GM18508 (cell line): ENCODE measurements around the gene DCAF6.
A peak's percentile ranks its signal among the peaks of the same experiment; 100 is the strongest.
"Not testable (repeated sequence)": the region's sequence is repeated elsewhere in the genome, so short reads cannot be mapped to it uniquely, and the experiment has no call there.

Experiments used
- ATAC-seq: cut with Tn5 transposase; IDR thresholded peaks from one replicate; pipeline ENCODE4 v1.9.1; 2021; ENCODE audit warnings: moderate number of reproducible peaks; ENCODE audit not compliant: insufficient read depth, unreplicated experiment

DCAF6 gene

DNA sequence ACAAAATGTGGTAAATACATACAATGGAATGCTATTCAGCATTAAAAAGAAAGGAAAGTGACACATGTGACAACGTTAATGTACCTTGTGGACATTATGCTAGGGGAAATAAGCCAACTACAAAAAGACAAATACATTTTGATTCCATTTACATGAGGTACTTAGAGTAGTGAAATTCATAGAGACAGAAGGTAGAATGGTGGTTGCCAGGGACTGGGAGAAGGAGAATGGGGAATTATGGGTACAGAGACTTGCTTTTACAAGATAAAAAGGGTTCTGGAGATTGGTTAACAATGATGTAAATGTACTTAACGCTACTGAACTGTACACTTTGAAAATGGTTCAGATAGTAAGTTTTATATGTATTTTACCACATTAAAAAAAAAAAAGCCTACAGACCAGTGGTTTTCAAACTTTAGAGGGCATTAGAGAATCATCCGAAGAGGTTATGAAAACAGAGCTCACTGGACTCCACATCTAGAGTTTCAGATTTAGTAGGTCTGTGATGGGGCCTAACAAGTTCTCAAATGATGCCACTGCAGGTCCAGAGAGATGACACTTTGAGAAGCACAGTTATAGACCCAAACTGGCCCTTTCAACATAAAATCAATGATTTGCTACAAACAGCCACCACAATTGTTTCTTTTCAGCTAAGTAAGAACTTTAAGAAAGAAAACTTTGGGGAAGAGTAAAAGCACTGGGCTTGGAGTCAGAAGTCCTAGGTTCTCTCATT lies 13.0 kb upstream of the DCAF6 start:
- ATAC-seq: no peak

DNA sequence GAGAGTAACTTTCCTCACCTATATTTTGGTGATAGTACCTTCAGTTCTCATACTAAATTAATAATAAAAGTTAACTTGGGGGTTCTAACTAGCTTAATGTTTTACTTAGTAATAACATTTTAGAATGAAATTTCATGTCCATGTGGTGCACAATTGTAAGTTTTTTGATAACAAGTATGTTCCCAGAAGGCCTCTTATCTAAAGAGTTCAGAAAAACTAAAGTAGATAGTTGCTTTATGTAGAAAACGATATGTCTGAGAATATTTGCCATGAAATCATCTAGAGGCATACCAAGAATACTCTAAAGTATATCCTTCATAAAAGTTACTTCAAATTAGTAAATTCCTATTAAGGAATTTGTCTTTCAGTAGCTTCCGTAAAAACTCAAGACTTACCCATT lies 12.4 kb upstream of the DCAF6 start:
- no peak for ATAC-seq

DNA sequence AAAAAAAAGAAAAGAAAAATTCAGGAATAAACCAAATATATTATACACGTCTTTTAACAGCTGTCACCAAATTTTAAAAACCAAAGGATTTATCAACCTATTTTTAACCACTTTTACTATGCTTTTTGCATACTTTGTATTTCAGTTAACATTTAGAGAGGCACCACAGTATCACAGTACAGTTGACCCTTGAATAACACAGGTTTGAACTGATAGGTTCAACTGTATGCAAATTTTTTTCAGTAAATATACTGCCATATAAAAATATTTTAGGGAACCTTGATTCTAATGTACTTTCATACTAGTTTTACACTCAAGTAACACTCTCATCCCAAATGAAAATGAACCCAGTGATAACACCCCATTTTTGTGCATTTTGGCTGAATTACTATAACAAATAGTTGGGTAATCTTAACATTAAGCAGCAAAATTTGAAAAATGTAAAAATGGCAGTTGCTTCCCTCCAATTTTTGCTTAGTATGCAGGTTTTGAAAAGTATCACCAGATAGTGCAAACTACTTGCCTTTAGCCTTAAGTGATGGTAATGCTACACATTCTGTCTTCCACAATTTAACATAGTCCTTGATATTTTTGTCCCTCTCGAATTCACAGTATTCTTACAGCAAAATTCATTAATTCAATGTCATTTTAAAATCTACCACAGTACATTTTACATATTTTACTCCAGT lies 11.8 kb upstream of the DCAF6 start:
- no peak for ATAC-seq

DNA sequence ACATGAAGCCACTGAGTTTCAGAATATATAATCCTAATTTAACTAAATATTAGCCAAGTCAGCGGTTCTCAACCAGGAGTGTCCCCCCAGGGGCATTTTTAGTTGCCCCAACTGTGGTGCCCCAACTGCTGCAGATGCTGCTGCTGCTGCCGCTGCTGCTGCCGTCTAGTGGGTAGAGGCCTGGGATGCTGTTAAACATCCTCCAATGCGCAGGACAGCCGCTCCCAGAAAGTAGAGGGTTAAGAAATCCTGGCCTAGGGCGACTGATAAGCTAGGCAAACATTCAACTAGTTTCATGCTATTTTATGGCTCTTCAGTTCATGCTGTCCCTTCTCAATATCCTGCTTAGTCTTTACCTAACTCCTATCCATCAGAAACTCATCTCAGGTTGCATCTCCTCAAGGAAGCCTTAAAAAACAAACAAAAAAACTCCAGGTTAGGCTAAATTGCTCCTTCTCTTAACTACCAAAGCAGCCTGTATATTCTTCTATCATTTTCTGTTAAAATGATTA lies 9.9 kb upstream of the DCAF6 start:
- no peak for ATAC-seq

DNA sequence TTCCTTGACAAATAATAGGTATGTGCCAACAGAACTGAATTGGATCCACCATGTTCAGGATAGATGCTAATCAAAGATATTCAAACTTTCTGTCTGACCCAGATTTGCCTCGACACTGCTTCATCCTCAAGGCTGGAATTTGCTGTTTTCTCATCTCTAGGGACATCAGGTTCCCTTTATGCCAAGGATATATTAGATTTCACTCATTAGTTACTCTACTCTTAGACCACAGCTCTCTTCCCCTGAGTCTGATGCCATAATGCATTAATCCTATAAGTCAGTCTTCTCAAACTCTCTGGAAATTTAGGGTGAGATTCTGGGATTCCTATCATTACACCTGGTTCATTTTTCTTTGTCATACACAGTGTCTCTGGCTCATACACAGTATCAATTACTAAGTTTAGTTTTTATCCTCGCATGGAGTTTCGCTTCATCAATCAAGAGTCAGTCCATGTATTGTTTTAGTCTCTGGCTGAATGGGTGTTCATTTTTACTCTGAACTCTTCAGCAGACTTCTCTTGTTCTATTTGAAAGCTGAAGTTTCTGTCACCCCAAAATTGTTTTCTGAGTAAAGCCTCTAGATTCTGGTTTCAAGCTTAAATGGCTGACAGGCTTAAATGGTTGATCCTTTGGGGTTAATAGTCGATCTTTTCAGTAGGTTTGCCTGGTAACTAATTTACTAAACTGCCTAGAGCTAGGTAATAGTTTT lies 9.3 kb upstream of the DCAF6 start:
- no peak for ATAC-seq

DNA sequence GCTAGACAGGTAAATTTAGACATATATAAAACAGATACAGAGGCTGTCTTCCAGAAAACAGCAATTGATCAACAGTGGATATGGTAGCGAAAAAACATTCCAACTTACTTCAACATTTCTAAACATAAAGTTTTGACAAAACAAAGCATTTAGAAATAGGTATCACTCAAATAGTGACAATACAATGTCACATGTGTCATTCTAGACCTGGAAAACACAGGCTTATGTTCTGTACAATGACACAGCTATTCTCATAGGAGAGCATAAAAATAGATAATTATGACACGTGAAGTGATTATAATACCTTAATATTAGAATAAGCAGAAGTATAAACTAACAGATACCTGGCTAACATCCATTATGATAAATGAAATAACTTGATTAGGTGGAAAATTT lies 8.0 kb upstream of the DCAF6 start:
- ATAC-seq: no peak

DNA sequence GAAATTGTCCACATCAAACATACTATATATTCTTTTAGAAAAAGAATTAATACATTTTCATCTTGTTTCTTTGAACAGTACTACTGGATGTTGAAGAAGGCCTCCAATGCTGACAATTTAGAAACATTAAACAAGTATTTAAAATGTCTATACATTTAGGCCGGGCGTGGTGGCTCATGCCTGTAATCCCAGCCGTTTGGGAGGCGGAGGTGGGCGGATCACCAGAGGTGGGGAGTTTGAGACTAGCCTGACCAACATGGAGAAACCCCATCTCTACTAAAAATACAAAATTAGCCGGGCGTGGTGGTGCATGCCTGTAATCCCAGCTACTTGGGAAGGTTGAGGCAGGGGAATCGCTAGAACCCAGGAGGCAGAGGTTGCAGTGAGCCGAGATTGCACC lies 7.6 kb upstream of the DCAF6 start:
- ATAC-seq: not testable (repeated sequence)

DNA sequence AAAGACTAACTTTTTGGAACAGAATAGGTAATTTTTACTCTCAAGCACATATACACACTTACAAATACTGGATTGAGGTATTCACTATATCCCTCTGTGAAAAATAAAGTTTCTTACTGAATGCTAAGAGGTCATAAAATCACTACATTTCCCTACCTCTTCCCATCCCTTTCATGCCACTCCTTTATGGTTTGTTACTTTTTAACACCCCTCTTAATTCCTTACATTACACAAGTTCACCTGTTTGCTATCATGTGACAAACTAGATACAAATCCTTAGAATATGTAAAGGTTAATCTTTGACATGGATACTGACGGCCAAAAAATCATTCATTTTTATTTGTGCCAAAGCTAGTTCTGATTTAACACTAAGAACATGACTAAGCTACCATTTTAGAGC lies 6.8 kb upstream of the DCAF6 start:
- no peak for ATAC-seq

DNA sequence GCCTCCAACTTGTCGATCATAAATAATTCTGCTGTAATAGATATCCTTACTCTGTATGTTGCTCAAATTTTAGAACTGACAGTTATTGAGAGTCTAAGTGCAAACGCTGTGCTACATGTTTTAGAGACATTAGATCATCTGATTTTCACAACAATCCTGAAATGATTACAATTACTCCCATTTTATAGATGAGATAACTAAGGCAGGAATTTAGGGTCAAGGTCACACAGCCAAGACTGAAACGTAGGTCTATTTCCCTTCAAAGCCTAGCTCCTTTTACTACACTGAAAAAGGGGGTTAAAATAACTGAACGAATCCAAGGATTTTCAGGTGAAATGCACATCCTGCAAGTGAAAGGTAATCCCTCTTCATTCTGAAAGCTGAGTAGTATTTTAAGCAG lies 2.7 kb upstream of the DCAF6 start:
- no peak for ATAC-seq

DNA sequence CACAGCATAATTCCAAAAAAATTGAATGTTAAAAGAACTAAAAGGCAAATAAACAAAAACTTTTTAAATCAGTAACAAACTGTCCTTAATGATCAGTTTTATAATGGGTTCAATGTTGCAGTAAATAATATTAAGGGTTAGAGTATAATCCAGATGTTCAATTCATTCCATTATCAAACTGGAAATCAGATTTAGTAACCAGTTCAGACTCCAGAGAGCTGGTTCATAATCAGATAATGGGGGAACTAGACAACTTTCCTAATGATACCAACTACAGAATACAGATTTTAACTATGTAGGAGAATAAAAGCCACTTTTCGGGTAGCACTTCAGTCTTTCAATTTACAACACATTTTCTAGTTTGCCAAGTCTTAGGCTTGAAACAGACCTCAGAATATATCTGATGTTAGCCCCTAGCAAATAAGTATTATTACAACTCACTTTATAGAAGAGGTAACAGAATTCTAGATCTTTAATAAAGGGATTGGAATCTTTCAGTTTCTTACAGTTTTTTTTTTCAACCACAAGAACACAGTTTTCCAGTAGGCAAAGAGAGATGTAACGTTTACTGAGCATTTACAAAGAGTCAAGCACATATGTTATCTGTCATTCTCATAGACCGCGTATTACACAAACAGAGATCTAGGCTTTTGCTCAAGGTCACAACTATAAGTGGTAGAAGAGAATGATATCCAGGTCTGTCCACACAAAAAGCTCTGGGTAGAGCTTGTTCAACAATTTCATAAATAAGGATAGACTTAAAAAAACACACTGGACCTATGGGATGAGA lies 1.9 kb upstream of the DCAF6 start:
- no peak for ATAC-seq

DNA sequence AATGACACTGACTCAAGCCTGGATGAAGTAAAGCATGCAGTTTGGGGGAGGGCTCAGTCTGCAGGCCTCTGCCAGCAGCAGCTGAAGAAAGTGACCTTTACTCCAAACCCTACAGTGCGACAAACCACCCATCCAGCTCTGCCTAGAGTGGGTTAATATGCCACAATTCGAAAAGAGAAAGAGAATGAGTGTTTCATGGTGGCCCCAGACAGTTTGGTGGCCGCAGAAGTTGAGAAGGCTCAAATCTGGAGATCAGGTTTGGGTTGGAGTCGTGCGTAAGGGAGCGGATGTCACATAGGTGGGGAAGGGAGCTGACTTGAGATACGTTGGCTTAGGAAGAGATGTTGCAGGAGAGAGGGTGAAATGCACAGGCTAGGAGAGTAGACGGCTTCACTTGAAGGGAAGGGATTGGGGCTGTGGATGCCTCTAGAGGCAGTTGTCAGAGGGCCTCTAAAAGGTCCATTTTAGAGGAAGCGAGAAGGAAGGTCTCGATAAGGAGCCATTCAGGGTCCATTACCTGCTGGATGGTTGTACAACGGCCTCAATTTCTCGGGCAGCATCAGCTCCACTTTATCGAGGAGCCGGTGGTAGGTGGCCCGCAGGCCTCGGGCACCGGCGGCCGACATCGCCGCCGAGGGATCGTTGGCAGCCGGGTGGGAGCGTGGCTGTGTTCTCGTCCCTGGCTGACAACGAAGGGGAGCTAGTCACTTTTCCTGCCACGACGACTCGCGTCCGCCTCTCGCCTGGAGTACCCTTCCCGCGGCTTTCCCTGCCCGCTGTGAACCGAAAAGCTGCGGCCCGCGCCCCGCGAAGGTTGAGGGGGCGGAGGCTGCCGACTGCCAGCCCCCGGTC lies 1.0 kb upstream of the DCAF6 start:
- peak; percentile 3 for ATAC-seq

DNA sequence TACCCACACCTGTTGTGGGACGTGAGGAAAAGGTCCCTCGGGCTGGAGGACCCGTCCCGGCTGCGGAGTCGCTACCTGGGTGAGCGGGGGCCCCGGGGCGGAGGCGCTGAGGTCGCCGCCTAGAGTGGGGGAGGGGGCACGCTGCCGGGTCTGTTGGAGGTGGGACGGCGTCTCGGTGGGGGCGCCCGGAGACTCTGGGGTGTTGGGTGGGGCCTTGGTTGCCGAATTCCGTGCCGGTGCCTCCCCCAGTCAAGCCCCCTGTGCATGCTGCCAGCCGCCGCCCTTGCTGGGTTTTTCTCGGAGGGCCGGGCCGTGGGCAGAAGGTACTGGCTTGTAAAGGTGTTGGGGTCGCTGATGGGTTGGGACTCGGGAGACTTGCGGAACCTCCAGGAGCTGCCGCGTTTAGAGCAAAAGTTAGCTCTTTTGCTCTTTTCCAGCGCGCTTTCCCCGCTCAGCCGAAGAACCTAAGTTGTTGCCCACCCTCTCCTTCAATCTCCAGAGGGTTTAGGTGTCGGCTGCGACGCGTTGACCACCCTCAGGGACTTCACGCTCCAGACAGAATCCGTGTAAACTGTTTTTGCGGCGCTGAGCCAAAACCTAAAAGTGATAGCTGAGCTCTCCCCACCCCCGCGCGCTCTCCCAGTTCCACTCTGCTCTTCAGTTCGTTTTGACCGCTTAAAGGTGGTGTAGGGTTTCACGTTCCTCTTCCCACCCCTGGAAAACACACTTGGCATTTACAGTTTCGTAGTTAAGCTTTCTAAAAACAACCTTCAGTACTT lies 636 bp downstream of the DCAF6 start, which contains the start of gene MPC2:
MPC2 (minus strand) TSS at position 143 of the 779 bp plus-strand sequence. CDS start 1,231 bp downstream, outside the sequence.
- ATAC-seq: no peak

DNA sequence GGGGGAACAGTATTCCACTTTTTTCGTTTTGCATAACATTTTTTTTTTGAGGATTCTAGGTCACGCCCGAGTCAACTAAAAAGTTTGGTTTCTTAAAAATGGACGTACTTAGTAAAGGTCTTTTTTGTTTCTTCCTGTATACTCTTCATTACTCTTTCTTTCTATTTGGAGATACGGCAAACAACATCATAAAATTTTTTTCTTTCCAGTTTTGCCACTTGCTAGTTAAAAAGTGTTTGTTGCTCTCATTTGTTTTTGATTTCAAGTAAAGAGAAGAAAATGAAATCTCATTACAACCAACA lies 1.2 kb downstream of the DCAF6 start:
- no peak for ATAC-seq

DNA sequence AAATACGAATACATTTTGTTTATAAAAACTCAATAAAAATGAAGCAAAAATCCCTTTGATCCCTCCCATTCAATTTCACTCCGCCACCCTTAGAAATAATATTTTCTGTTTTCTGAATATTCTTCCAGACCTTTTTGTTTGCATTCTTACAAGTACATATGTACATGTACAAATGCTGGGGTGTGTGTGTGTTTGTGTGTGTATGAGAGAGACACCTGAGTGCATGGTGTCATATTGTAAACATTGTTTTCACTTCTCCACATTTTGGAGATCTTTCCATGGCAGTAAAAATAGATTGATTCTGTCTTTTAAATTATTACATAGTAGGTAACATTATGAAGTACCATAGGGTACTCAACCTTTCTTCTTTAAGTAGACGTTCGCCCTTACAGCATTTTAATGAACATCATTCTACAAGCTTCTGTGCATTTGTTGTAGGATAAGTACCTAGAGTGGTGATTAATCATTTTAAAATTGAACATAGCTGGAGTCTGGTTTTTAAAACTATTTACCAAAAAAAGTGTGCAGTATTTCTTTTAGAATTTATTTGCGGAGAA lies 1.7 kb downstream of the DCAF6 start:
- ATAC-seq: no peak

DNA sequence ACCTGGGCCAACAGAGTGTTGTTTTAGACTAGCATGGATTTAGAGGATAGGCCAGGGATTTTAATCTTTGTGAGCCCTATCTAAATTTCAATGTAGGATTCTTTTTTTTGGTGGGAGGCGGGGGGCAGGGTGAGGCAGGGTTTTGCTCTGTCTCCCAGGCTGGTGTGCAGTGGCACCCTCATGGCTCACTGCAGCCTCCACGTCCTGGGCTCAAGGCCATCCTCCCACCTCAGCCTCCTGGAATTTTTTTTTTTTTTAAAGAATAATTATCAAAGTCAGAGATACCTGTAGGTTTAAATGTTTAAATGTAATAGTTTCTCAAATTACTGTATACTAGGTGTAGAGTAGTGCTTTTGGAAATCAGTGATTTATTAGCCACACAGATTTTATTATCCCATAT lies 3.8 kb downstream of the DCAF6 start:
- no peak for ATAC-seq

DNA sequence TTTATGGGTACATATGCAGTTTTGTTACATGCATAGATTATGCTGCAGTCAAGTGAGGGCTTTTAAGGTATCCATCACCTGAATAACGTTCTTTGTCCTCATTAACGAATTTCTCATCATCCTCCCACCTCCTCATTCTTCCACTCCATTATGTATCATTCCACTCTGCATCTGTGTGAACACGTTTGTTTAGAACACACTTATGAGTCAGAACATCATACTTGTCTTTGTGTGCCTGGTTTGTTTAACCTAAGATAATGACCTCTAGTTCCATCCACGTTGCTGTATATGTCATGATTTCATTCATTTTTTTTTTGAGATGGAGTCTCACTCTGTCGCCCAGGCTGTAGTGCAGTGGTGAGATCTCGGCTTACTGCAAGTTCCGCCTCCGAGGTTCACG lies 7.1 kb downstream of the DCAF6 start:
- ATAC-seq: no peak

DNA sequence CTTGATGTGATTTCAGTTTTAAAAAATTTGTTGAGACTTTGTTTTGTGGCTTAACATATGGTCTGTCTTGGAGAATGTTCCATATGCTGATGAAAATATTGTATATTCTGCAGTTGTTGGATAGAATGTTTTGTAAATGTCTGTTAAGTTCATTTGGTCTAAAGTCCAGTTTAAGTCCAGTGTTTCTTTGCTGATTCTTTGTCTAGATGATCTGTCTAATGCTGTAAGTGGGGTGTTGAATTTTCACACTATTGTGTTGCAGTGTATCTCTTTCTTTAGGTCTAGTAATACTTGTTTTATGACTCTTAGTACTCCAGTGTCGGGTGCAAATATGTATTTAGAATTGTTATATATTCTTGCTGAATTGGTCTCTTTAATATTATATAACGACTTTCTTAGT lies 11.2 kb downstream of the DCAF6 start:
- no peak for ATAC-seq

DNA sequence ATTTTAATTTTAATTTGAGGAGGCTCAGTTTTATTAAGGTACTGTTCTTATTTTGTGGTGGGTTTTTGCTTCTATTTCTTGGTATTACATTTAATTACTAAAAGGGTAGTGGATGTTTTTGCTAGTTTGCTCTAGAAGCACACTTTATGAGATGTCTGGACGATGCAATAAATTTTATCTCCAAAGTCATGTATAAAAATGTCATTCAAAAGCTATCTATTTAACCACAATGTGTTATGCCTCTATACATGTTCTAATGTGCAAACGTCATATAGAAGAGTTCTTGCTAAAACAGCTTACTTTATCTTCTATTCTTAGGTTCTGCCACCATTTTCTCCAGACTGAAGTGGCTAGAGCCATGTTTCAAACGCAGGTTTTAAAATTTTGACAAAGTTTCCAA lies 13.3 kb downstream of the DCAF6 start:
- no peak for ATAC-seq

DNA sequence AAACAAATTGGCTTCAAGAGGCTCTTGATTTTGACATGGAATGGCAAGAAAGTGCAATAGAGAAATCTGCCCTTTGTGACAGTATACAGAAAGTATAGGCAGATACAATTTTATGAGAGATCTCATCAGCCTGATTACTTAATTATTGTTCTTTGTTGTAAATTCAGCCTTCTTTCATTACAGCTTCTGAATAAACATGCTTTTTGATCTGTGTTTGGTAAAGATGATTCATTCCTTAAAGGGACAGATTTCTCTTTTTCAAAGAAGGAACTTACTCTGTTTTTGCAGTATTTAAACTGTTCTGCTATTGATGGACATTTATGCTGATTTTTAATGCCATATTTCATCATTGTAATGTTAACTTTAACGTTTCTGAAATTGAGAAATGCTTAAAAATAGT lies 14.1 kb downstream of the DCAF6 start:
- ATAC-seq: no peak
